Measurements from ENCODE around the gene ACTN1. TPM values are rescaled to one million over a fixed set of nuclear protein-coding genes. Genes with fewer than 3 reads are reported as not detected.

The ACTN1 gene
- total RNA-seq, 2 experiments from 2014 or later: 171 to 177 TPM

- DNase-seq: no peak
- Mint-ChIP-seq H3K4me1 (peaks cover 89% of the 10 kb centered on the region), H3K4me3 (no peak overlapping the region), H3K36me3 (peaks cover 7% of the 10 kb centered on the region), H3K27me3 (no peaks in the 10 kb centered on the region), H3K9me3 (no peaks in the 10 kb centered on the region), H3K27ac (no peak overlapping the region)
Measured at GRCh38 chr14:68942296-68943035, 36.6 kb downstream of the ACTN1 start.

GRCh38 chr14:68941820-68942219, 37.3 kb downstream of the ACTN1 start:
- H3K27me3 Mint-ChIP-seq: no peaks in the 10 kb centered on the region
- peaks cover 7% of the 10 kb centered on the region for H3K36me3 Mint-ChIP-seq
- peak overlapping the region; percentile 21 for H3K27ac Mint-ChIP-seq
- DNase-seq: no peak
- H3K4me1 Mint-ChIP-seq: peaks cover 88% of the 10 kb centered on the region
- no peaks in the 10 kb centered on the region for H3K9me3 Mint-ChIP-seq
- no peak overlapping the region for H3K4me3 Mint-ChIP-seq

GRCh38 chr14:68940614-68941185, 38.4 kb downstream of the ACTN1 start:
- DNase-seq: no peak
- Mint-ChIP-seq H3K36me3 (peaks cover 7% of the 10 kb centered on the region), H3K9me3 (no peaks in the 10 kb centered on the region), H3K27me3 (no peaks in the 10 kb centered on the region), H3K27ac (peak overlapping the region; percentile 44), H3K4me3 (no peak overlapping the region), H3K4me1 (peaks cover 85% of the 10 kb centered on the region)

- peaks cover 3% of the 10 kb centered on the region for H3K36me3 Mint-ChIP-seq
- peak overlapping the region; percentile 68 for H3K27ac Mint-ChIP-seq
- H3K4me3 Mint-ChIP-seq: no peak overlapping the region
- no peaks in the 10 kb centered on the region for H3K9me3 Mint-ChIP-seq
- peaks cover 83% of the 10 kb centered on the region for H3K4me1 Mint-ChIP-seq
- DNase-seq: peak; percentile 33
- H3K27me3 Mint-ChIP-seq: no peaks in the 10 kb centered on the region
Measured at GRCh38 chr14:68939893-68940613, 39.0 kb downstream of the ACTN1 start.

- no peak for DNase-seq
- peaks cover 87% of the 10 kb centered on the region for H3K4me1 Mint-ChIP-seq
Measured at GRCh38 chr14:68939181-68939892, 39.8 kb downstream of the ACTN1 start.

GRCh38 chr14:68938271-68939150, 40.6 kb downstream of the ACTN1 start:
- peaks cover 11% of the 10 kb centered on the region for H3K36me3 Mint-ChIP-seq
- DNase-seq: no peak
- H3K27ac Mint-ChIP-seq: peak overlapping the region; percentile 68
- H3K9me3 Mint-ChIP-seq: no peaks in the 10 kb centered on the region
- peak overlapping the region; percentile 22 for H3K4me3 Mint-ChIP-seq
- H3K4me1 Mint-ChIP-seq: peaks cover 89% of the 10 kb centered on the region
- H3K27me3 Mint-ChIP-seq: no peaks in the 10 kb centered on the region

More at GRCh38 chr14:68939181-68939892, 39.8 kb downstream of the ACTN1 start:
- Mint-ChIP-seq H3K4me3 (no peak overlapping the region), H3K9me3 (no peaks in the 10 kb centered on the region), H3K36me3 (peaks cover 4% of the 10 kb centered on the region), H3K27ac (peak overlapping the region; percentile 68), H3K27me3 (no peaks in the 10 kb centered on the region)

- Mint-ChIP-seq H3K27ac (peak overlapping the region; percentile 68), H3K4me1 (peaks cover 86% of the 10 kb centered on the region), H3K27me3 (no peaks in the 10 kb centered on the region), H3K9me3 (no peaks in the 10 kb centered on the region), H3K36me3 (peaks cover 12% of the 10 kb centered on the region), H3K4me3 (no peak overlapping the region)
- DNase-seq: peak; percentile 48
Measured at GRCh38 chr14:68937471-68938270, 41.4 kb downstream of the ACTN1 start.

GRCh38 chr14:68936980-68937379, 42.1 kb downstream of the ACTN1 start:
- no peak for DNase-seq
- H3K9me3 Mint-ChIP-seq: no peaks in the 10 kb centered on the region
- peaks cover 12% of the 10 kb centered on the region for H3K36me3 Mint-ChIP-seq
- H3K4me1 Mint-ChIP-seq: peaks cover 86% of the 10 kb centered on the region
- H3K4me3 Mint-ChIP-seq: no peak overlapping the region
- H3K27me3 Mint-ChIP-seq: no peaks in the 10 kb centered on the region
- H3K27ac Mint-ChIP-seq: peak overlapping the region; percentile 67

GRCh38 chr14:68936476-68936875, 42.6 kb downstream of the ACTN1 start:
- no peaks in the 10 kb centered on the region for H3K9me3 Mint-ChIP-seq
- DNase-seq: no peak
- H3K36me3 Mint-ChIP-seq: peaks cover 14% of the 10 kb centered on the region
- peak overlapping the region; percentile 67 for H3K27ac Mint-ChIP-seq
- H3K27me3 Mint-ChIP-seq: no peaks in the 10 kb centered on the region
- no peak overlapping the region for H3K4me3 Mint-ChIP-seq
- H3K4me1 Mint-ChIP-seq: peaks cover 86% of the 10 kb centered on the region

- peak overlapping the region; percentile 67 for H3K27ac Mint-ChIP-seq
- H3K4me3 Mint-ChIP-seq: no peak overlapping the region
Measured at GRCh38 chr14:68935761-68936214, 43.3 kb downstream of the ACTN1 start.

GRCh38 chr14:68934066-68934465, 45.0 kb downstream of the ACTN1 start:
- DNase-seq: no peak
- Mint-ChIP-seq H3K4me1 (peaks cover 80% of the 10 kb centered on the region), H3K27ac (peak overlapping the region; percentile 50), H3K27me3 (no peaks in the 10 kb centered on the region), H3K4me3 (no peak overlapping the region), H3K36me3 (peaks cover 13% of the 10 kb centered on the region), H3K9me3 (no peaks in the 10 kb centered on the region)

More at GRCh38 chr14:68935761-68936214, 43.3 kb downstream of the ACTN1 start:
- no peak for DNase-seq
- Mint-ChIP-seq H3K36me3 (peaks cover 16% of the 10 kb centered on the region), H3K27me3 (no peaks in the 10 kb centered on the region), H3K4me1 (peaks cover 88% of the 10 kb centered on the region), H3K9me3 (no peaks in the 10 kb centered on the region)

GRCh38 chr14:68932686-68933085, 46.4 kb downstream of the ACTN1 start:
- no peaks in the 10 kb centered on the region for H3K27me3 Mint-ChIP-seq
- H3K4me1 Mint-ChIP-seq: peaks cover 80% of the 10 kb centered on the region
- no peaks in the 10 kb centered on the region for H3K9me3 Mint-ChIP-seq
- no peak for DNase-seq
- H3K36me3 Mint-ChIP-seq: peaks cover 20% of the 10 kb centered on the region
- peak overlapping the region; percentile 9 for H3K27ac Mint-ChIP-seq
- H3K4me3 Mint-ChIP-seq: no peak overlapping the region

GRCh38 chr14:68932231-68932630, 46.9 kb downstream of the ACTN1 start:
- peaks cover under 1% of the 10 kb centered on the region for H3K9me3 Mint-ChIP-seq
- H3K4me3 Mint-ChIP-seq: no peak overlapping the region
- H3K36me3 Mint-ChIP-seq: peaks cover 23% of the 10 kb centered on the region
- DNase-seq: no peak
- H3K4me1 Mint-ChIP-seq: peaks cover 79% of the 10 kb centered on the region
- H3K27me3 Mint-ChIP-seq: no peaks in the 10 kb centered on the region
- H3K27ac Mint-ChIP-seq: peak overlapping the region; percentile 15

Measured in activated naive CD8-positive, alpha-beta T cell treated with anti-CD3 and anti-CD28 coated beads for 36 hours (primary cell).